Suprapubic skin (tissue), 3 donors: ENCODE data around the gene NPDC1.

Experiments
- POLR2A ChIP-seq, 2 donors: fragments of 450-650 bp; IDR thresholded peaks; one replicate each; pipeline ENCODE4 v1.6.1; 2017; ENCODE audit warnings: antibody characterized with exemption in 2 of 2, mild to moderate bottlenecking in 2 of 2, moderate library complexity in 2 of 2
- TF ChIP-seq, protein P1 (sequence below), 2 donors: fragments of 200-600 bp in 1 of 2; fragments of 450-650 bp in 1 of 2; sonication (generic) in 1 of 2; IDR thresholded peaks; one replicate each; pipeline ENCODE4 v1.5.1; 2016 to 2019; ENCODE audit warnings: antibody characterized with exemption in 2 of 2, mild to moderate bottlenecking in 1 of 2, moderate library complexity in 1 of 2

DNA sequence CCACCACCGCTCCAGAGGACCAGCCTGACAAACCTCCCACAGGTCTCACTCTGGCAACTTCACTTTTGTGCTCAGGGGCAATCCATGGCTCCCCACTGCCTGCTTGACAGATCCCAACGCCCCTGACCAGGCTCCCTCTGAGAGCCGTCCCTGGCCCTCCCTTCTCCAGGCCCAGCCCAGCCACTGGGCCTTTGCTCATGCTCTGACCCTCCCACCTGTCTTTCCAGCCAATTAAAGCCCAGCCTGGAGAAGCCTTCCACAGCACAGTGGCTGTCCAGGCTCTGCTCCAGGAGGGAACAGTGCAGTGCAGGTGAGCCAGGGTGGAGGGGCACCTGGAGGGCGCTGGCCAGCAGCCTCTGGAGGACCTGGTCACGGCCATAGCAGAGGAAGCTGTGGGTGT, 4.6 kb upstream of the NPDC1 start:
- TF ChIP-seq, protein P1, sequence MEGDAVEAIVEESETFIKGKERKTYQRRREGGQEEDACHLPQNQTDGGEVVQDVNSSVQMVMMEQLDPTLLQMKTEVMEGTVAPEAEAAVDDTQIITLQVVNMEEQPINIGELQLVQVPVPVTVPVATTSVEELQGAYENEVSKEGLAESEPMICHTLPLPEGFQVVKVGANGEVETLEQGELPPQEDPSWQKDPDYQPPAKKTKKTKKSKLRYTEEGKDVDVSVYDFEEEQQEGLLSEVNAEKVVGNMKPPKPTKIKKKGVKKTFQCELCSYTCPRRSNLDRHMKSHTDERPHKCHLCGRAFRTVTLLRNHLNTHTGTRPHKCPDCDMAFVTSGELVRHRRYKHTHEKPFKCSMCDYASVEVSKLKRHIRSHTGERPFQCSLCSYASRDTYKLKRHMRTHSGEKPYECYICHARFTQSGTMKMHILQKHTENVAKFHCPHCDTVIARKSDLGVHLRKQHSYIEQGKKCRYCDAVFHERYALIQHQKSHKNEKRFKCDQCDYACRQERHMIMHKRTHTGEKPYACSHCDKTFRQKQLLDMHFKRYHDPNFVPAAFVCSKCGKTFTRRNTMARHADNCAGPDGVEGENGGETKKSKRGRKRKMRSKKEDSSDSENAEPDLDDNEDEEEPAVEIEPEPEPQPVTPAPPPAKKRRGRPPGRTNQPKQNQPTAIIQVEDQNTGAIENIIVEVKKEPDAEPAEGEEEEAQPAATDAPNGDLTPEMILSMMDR (IDR thresholded peaks at IDR 0.05): no peak
- no peak for TF ChIP-seq POLR2A (IDR thresholded peaks at IDR 0.05)
